Caki2 (cell line): ENCODE results near the gene RAB21. TPM values are rescaled to one million over a fixed set of nuclear protein-coding genes. Genes with fewer than 3 reads are reported as not detected.
"Not testable (repeated sequence)": the region's sequence is repeated elsewhere in the genome, so short reads cannot be mapped to it uniquely, and the experiment has no call there.

Experiments
- DNase-seq: peaks from one replicate; pipeline ENCODE4 v3.0.0-alpha.2; 2015; ENCODE audit warnings: low read depth
- in situ Hi-C: cut with HindIII; loops from 2 replicates; pipeline ENCODE4 v1.10.0; 2016; ENCODE audit warnings: low sequenced_read_pairs, low pct_unique_long_range_greater_than_20kb, mixed read lengths
- total RNA-seq: library from RNA; depleted of rRNA; stranded (reverse); fragments of >200 nt; shearing (Covaris generic); gene quantifications from 2 replicates; pipeline ENCODE4 v1.2.3, GENCODE V29; 2014; ENCODE audit warnings: low replicate concordance

The RAB21 gene
- total RNA-seq, 1 experiment from 2014 or later = 55.0 TPM

- in situ Hi-C loops = loop anchor here (5.0 kb wide), 1 partner anchor 85 kb away; the partner anchor contains the start of genes THAP2 and ZFC3H1
- DNase-seq = peak; percentile 51
Observed at GRCh38 chr12:71746974-71747611, 7.6 kb upstream of the RAB21 start.

- in situ Hi-C loops = loop anchor here (5.0 kb wide), 1 partner anchor 86 kb away; the partner anchor contains the start of genes THAP2 and ZFC3H1
- DNase-seq = no peak
Observed at GRCh38 chr12:71748081-71748850, 6.4 kb upstream of the RAB21 start.

DNA sequence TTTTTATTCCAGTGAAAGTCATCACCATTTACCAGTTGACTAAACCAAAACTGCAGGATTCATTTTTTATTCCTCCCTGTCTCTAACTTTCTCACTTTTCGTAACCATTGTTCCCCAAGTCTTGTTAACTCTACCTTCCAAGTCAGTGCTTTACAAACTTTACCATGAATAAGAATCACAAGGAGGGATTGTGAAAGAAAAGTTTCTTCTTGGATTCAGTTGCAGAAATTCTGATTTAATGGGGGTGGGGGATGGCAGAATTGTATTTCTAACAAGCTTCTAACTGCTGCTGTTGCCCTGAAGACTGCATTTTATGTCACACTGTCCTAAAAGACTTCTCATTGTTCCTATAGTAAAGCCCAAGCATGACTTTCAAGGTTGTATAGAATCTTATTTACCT is 5.0 kb upstream of the RAB21 start:
- DNase-seq = no peak
- in situ Hi-C loops = loop anchor here (5.0 kb wide), 1 partner anchor 87 kb away; the partner anchor contains the start of genes THAP2 and ZFC3H1

DNA sequence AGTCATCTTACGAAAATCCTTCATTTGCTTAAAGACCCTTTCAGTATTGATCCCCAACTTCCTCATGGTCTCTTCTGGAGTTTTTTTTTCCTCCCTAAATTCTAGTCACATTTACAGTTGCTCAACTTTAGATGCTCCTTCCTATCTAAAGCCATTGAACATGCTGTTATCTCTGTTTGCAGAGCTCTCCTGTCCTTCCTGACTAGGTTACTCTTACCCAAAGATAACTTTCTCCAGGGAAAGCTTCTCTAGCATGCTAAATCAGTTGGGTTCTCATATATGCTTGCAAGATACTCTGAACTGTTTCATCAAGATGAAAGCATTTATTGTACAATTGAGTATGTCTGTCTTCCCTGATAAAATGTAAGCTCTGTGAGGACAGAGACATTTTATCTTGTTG is 1.8 kb upstream of the RAB21 start:
- in situ Hi-C loops = no loop called here
- DNase-seq = no peak

DNA sequence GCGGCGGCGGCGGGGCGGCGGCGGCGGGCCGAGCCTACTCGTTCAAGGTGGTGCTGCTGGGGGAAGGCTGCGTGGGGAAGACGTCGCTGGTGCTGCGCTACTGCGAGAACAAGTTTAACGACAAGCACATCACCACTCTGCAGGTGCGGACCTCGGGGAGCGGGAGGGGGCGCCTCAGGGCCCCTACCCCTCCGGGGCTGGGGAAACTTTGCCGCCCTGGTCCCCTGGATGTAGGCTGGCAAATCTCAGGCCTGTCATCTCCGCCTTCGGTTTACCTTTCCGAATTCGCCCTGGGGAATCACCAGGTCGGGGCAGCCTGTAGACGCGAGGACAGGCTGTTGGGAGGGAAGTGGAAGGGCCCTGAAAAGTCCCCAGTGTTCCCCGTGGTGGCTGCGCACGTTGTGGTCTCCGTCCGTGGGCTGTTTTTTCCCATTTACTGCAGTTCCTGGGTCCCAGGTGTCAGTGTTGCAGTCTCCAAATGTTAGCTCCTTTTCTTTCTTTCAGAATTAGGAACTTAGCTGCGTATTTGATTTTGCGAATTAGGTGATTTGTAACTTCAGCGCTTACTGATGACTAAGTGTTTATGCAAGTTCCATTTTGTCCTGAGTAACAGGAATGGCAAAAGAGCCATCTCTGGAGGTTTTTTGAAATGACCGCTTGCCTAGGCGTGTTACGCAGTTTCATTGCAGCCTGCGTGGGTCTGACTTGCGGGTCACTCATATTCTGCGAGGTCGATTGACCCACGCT is 656 bp downstream of the RAB21 start:
- peak; percentile 76 for DNase-seq
- in situ Hi-C loops = no loop called here

GRCh38 chr12:71756054-71756690 is 1.5 kb downstream of the RAB21 start:
- DNase-seq = no peak
- in situ Hi-C loops = no loop called here

DNA sequence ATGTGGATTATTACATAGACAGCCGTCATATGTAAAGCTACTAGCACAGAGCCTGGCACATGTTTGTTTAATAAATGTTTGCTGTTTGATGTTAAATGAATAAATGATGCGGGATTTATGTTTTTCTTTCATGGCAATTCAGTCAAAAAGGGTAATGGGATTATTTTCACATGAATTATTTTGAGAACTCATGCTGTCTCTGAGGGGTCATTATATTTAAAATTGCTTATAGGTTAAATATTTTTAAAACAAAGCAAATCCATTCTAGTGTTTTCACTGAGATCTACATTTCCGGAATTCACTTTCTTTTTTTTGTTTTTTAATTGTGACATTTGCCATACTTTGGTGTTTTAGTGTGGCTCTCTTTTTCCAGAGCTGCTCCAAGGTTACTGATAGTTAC is 5.3 kb downstream of the RAB21 start:
- in situ Hi-C loops = no loop called here
- DNase-seq = peak; percentile 25

DNA sequence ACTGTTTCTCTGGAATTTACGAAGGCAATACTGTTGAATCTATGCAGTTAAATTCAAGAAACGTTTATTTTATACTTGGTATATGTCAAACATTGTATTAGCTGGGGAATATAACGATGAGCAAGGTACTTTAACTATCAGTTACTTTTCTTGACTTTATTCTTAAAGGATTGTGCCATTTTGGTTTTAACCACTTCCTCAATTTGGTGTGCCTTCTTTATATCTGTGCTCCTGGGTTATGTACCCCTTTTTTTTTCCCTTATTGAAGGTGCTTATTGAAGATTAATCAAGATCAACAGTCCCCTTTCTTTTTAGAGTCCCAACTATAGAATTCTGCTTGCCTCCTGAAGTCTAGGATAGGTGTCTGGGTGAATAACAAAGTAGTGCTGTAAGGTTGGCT is 5.8 kb downstream of the RAB21 start:
- DNase-seq = no peak
- in situ Hi-C loops = no loop called here

- DNase-seq, in situ Hi-C loops: not testable (repeated sequence)
Observed at GRCh38 chr12:71761354-71761753, 6.7 kb downstream of the RAB21 start.

GRCh38 chr12:71763677-71764379 is 9.2 kb downstream of the RAB21 start:
- in situ Hi-C loops = no loop called here
- no peak for DNase-seq

DNA sequence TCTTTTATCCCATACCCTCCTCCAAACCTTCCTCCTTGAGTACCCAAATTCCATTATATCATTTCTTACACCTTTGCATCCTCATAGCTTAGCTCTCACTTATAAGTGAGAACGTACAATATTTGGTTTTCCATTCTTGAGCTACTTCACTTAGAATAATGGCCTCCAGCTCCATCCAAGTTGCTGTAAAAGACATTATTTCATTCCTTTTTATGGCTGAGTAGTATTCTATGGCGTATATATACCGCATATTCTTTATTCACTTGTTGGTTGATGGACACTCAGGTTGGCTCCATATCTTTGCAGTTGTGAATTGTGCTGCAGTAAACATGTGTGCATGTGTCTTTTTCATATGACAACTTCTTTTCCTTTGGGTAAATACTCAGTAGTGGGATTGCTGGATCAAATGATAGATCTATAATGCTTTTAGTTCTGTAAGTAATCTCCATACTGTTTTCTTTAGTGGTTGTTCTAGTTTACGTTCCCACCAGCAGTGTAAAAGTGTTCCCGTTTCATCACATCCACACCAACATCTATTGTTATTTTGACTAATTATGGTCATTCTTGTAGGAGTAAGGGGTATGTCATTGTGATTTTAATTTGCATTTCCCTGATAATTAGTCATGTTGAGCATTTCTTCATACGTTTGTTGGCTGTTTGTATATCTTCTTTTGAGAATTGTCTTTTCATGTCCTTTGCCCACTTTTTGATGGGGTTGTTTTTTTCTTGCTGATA is 10.1 kb downstream of the RAB21 start:
- no peak for DNase-seq

DNA sequence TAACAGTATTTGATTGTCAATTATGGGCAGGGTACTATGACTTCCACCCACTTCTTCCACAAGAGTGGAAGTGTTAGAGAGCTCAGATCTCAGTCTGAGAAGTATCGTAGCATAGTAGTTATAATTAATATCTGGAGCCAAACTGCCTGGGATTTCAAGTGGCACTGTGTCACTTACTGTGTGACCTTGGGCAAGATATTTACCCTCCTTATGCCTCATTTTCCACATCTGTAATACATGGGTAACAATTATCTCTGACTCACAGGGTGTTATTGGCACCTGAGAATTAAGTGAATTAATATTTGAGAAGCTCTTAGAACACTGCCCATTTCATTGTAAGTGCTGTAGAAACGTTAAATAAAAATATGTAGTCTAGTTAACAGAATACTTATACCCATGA is 11.5 kb downstream of the RAB21 start:
- in situ Hi-C loops = no loop called here
- DNase-seq = no peak

More for the DNA sequence above, 10.1 kb downstream of the RAB21 start:
- in situ Hi-C loops = no loop called here

DNA sequence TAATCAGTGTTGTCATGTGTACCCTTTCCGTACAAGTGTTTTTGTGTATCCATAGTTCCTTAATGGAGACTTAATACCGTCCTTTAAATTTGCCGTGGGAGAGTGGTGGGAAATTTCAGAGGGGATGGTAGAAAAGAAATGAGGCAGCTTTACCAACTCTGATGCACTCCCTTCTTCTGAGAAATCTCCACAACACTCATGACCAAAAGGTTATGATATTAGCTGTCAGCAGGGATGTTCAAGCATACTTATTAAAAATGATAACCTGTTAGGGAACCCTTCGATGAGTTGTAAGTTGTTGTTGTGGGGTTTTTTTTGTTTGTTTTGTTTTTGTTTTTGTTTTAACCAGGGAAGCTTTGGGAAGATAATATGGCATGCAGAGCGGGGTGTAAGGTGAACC is 12.5 kb downstream of the RAB21 start:
- in situ Hi-C loops = no loop called here
- no peak for DNase-seq

GRCh38 chr12:71768900-71769299 is 14.2 kb downstream of the RAB21 start:
- no peak for DNase-seq

DNA sequence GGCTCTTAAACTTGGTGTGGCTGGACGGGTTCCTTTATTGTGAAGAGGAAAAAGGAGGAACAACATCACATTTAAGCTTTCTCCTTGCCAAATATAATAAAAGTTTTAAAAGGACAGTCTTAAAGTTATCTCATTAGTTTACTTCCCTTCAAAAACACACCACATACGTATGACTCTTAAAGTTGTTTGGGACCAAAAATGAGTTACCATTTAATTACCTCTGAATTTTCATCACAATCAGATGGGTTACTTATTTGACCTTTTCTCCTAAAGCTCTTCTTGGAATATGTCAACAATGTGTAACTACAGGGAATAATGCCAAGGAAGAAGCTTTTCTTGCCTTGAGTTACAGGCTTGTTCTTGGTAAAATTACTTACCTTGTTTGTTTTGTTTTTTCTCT is 16.4 kb downstream of the RAB21 start:
- DNase-seq = no peak

More at GRCh38 chr12:71768900-71769299, 14.2 kb downstream of the RAB21 start:
- in situ Hi-C loops = no loop called here

GRCh38 chr12:71772735-71773134 is 18.1 kb downstream of the RAB21 start:
- in situ Hi-C loops = no loop called here
- DNase-seq = no peak

More for the DNA sequence above, 16.4 kb downstream of the RAB21 start:
- in situ Hi-C loops = no loop called here

DNA sequence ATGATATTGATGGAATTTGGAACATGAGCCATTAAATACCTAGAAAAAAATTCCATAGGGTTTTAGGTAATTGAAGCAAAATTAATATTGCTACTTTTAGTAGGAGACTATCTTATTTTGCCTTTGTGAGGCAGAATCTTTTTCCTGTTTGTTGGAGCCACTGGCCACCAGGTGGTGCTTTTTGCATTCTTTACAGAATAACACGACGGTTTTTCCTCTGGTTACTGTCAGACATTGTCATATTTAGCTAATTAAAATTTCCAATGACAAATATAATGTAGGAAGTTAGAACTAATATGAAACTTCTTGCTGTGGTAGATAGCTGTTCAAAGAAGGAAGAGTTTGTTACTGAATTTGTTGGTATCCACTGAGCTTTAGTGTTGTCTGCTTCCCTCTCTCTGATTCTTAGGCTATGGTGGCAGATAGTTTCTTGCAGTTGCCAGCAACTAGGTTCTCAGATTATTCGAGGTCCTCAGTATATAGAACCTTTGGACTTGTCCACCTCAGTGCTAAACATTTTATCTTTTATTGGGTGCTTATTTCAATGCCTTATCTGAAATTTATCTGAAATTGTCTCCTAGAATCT is 25.7 kb downstream of the RAB21 start:
- peak; percentile 39 for DNase-seq
- in situ Hi-C loops = no loop called here
